ENCODE data around the gene STRADB.
A peak's percentile ranks its signal among the peaks of the same experiment; 100 is the strongest.
"Not testable (repeated sequence)": the region's sequence is repeated elsewhere in the genome, so short reads cannot be mapped to it uniquely, and the experiment has no call there.

The STRADB gene, protein sequence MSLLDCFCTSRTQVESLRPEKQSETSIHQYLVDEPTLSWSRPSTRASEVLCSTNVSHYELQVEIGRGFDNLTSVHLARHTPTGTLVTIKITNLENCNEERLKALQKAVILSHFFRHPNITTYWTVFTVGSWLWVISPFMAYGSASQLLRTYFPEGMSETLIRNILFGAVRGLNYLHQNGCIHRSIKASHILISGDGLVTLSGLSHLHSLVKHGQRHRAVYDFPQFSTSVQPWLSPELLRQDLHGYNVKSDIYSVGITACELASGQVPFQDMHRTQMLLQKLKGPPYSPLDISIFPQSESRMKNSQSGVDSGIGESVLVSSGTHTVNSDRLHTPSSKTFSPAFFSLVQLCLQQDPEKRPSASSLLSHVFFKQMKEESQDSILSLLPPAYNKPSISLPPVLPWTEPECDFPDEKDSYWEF

DNA sequence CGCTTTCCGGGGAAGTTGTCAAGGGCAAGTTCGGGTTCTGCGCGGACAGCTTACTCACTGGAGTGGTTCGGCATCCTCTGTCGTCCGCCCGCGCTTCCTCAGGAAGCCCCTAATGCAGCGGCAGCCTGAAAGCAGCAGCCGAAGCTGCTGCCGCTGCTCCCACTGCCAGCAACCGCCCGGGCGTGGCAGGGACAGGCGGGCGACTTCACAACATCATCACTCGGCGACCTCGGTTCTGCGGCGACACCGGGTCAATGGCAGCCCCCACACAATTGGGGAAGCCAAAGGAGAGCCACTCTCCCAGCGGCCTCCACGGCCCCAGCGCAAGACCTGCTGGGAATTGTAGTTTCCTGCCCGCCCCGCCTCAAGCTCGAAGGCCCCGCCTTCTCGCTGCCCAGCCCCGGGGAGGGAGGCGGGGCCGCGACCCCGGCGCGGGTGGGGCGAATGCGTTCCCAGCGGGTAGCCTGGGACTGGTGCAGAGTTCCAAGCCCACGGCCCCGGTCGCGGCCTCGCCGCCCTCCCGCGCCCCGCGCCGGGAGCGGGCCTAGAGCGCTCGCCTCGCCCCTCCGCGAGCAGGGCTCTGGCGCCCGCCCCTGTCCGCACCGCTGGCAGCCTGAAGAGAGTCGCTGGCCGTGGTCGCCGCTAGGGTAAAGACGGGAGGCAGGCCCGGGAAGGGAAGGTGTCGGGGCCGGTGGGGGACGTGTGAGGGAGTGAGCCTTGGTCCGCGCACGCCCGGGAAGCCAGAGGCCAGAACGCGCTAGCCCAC lies at the start of gene STRADB, which contains the start of gene TRAK2:
Gene STRADB, plus strand, starts transcription at position 449 of the 766 bp plus-strand sequence. CDS start 3,101 bp downstream, outside the sequence.
Gene TRAK2, minus strand, starts transcription at position 167 of the 766 bp plus-strand sequence. CDS start 30,951 bp downstream, outside the sequence.
- peak; percentile 97 for DNase-seq

DNA sequence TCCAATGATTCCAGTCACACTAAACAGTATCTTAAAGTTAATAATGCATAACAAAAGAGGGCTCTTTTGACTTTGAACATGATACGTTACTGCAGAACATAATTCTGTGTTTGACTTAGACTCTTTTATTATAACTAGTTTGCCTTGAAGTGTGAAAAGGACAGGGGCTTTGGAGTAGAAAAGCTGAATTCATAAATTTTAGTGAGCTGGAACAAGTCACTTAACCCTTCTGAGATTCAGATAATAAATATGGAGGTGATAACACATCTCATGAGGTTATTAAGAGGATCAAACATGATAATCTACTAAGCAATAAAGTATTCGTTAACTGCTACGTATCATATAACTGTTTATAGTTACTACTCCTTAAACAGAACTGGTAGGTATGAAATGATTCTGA lies 49.7 kb upstream of the STRADB start:
- DNase-seq = no peak

DNA sequence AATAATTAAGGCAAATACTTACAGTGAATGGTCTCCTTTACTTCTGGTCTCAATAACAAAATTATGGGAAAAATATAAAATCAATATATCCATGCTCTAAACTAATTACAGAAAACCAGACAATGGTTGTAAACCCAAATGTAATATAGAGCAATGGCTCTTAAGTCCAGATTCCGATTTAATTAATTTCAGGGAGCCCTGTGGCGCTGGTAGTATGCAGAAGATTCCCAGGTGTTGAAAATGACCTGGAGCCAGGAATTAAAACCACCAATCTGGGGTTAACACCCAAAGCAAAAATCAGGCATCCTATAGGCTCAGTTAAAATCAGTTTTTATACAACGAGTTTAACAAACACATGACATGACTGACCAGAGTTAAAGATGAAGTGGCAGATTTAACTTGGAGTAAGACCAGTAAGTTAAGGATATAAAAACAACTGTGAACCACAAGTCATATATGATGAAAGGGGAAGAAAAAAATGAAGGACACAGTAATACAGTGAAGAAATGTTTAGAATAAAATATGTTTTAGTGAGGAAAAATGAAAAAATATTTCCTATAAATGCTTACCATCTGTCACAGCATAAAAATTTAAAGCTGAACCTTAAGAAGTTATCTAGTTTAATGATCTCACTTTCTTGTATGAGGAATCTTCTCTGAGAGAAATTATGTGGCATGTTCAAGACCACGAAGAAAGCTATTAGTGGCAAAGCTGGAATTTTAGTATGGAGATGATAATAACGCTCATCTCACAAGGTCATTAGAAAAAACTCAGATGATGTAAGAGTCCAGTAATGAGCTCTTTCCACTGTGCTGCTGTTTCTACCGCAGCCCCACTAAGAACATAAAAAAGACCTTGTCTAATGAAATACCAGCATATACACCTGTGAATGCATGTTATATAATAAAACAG lies 48.6 kb upstream of the STRADB start:
- DNase-seq = no peak

DNA sequence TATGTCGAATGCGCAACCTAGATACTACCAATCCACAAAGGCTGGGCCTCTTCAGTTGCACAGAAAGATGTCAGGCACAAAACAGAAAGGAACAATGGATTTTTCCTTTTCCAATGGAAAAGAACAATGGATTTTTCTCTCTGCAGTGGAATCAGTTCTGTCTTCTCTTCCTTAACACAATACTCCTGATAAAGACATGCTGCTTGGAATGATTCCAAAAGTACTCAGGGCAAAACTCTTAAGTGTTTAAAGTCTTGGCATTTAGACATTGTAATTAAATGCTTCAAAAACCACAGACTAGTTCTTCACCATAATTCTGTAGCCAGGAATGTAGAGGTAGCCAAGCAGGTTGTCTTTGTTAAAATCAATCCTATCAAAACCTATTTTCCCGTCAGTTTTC lies 47.7 kb upstream of the STRADB start:
- DNase-seq = no peak

DNA sequence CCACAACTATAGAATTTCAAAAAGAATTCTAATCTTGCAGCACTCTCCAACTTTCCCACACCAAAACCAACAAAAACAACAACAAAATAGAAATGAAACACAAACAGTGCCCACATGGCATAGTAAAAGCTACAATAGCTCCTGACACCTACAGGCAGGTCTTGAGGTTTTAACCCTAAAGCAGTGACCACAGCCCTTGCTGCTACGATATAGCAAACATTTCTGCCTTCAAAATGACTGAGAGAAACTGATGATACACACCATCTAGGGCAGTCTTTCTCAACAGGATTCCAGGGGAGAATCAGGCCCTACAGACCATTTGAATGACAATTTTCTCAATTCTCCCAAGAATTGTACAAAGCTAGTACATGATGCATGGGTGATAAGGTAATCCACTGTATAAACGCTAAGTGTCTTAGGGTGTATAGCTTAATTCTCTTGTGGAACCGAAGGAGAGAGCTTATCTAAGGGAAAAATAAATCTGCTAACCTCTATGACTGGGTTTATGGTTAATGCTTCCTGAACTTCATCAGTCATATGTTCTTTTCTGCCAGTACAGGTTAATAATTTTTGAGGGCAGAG lies 46.8 kb upstream of the STRADB start:
- no peak for DNase-seq

DNA sequence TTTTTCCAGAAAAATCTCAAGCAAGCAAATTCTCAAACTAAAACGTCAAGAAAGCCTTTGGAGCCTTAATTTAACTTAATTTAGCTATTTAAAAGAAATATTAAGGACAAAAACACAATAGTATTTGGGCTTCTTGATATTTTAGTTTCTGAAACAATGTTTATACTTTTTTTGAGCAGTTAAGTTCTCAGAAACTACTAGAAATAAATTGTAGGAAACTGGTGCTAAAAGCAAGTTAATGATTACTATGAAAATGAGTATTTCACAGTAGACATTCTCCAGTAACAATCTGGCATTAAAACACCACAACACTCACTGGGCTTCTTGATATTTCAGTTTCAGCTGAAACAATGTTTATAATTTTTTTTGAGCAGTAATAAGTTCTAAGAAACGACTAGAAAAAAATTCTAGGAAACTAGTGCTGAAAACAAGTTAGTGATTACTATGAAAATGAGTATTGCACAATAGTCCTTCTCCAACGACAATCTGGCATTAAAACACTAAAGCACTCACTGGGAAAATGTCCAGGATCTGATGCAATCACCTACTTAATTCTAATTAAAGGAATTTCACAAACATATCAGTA lies 45.4 kb upstream of the STRADB start:
- no peak for DNase-seq

DNA sequence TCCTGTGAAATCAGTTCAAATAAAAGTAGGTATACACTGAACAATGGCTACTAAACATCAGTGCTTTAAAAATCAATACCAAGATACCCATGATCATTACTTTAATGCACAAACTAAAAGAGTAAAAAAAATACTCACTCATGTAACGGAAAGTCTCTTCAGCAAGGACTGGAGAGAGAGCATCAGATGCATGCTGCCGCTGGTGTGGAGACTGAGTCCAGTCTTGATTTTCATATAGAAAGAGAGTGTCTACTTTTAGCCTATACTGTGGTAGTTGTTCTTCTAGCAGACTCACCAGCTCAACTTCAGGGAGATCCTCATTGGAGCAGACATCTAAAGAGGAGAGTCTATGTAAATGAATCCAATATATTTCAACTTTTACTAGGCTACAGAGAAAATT lies 44.3 kb upstream of the STRADB start:
- DNase-seq = no peak

DNA sequence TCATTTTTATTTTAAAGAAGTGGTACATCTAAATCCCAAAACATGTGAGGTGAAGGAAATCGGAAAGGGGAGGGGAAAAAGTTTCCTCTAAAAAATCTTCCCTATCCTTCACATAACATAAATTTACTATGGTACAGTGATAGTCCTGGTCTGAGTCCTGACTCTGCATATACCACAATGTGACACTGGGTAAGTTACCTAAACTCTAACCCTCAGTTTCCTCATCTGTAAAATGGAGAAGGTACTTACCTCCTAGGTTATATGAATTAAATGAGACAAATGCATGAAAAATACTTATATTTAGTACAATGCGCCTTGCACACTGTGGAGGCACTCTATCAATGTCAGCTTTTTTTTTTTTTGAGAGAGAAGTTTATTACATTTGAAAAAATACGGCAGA lies 42.6 kb upstream of the STRADB start:
- DNase-seq = no peak

DNA sequence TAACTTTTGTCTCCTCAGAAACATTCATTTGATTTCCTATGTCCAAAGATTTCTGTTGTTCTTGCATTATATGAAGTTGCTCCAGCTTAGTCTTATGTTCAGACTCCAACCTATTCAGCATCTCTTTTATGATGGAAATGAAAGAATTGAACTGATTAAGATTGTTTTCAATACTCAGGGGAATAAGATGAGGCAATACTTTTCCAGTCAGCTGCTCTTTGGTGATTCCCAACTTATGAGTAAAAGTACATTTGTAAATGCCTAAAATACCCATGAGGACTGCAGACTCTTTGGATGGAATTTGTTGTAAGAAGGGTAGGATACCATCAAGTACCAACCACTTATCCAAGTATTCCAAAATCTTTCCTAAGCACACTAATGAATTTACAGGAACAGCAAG lies 40.1 kb upstream of the STRADB start:
- no peak for DNase-seq

DNA sequence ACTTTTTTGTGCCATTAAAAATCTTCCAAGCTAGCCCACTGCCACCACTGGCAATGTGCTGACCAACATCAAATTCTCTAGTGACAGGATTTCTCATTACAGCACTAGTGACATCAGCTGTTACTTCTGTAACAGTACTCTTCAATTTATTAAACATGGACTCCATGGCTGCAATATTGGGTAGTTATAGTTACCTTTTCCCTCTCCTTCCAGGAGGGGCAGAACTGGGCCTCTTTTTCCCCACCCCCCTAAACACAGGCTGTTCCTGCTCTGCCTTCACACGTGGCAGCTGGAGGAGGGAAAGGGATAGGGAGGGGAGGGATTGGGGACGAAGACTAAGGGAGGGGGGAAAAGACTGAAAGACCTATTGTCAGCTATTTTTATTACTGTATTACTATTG lies 38.4 kb upstream of the STRADB start:
- DNase-seq = no peak

DNA sequence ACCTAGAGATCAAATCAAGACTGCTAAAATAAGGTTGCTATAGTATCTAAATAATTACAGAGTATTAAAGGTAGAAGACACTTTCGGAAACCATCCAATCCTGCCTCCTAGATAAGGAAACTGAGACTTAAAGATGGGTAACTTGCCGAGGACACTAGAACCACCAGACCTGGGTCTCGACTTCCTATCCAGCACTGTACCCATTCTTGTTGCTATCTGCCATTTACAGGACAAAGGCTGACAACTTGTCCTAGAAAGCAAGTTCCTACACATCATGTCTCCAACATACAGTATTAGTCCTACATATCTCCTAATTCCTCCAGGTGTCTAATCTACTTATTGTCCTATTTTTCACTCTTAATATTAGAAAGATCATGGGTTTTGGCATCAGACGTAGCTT lies 38.0 kb upstream of the STRADB start:
- DNase-seq = no peak

DNA sequence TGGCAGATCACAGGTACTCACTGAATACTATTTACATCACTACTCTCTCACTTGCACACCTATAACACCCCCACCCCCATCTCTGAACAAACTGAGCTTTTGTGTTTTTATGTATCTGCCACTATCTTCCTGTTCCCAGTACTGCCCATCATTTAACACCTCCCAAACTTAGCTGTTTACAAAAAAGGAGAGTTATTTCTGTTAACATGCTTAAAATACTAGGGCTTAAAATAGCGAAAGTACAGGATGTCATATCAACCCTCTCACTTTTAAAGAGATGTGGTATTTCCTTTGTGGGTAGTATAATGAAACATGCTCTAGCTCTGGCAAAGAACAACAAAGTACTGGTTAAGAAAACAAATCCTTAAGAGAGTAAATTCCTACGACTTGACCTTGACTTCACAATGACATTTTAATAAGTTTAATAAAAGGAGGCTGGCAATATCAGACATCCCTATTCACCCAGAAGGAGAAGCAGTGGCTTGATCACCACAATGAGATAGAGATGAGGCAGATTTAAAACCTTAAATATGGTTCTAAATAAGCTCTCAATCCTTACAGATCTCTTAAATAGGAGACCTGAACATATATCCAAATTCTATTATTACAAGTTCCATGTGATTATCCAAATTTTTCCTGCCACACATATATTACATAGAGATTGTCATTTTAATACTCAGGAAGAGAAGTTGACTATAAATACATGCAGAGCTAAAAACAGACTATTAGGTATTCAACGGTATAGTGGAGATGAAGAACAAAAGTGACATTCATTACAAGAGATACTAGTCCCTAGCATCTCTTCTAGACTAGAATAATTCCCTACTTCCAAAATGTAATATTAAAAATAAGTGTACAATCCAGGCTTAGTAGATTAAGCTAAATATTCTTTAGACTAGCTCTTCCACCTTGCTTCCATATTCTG lies 37.2 kb upstream of the STRADB start:
- peak in 1 of 2 donors; percentile 55 for DNase-seq

DNA sequence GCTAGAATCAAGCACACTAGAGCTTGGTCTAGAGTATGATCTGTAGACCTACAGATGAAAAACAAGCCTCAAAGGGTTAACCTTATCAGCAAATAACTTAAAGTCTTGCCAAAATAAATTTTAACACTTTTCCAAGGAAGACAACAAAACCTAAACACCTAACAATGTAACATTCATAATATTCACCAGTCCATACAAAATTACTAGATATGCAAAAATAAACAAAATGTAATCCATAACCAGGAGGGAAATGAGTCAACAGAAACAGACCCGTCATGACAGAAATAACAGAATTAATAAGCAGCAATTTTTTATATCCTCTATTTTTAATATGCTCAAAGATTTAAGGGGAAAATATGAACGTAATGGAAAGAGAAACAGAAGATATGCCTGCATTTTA lies 36.4 kb upstream of the STRADB start:
- no peak for DNase-seq

DNA sequence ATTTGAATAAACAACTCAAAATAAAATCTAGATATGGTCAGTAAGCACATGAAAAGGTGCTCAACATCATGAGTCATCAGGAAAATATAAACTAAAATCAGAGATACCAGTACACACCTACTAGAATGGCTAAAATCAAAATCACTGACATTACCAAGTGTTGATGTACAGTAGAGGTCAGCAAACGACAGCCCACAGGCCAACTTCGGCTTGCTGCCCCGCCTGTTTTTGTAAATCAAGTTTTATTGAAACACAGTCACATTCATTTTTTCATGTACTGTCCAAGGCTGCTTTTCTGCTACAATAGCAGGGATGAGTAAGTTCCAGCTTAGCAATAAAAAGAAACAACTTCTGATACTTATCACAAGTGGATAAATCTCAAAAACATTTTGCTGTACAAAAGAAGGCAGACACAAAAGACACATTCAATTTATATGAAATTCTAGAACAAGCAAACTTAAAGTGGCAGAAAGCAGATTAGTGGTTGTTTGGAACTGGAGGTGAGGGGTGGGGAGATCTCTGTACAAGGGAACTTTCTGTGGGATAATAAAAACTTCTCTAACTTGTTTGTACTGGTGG lies 32.4 kb upstream of the STRADB start:
- peak in 1 of 2 donors; percentile 15 for DNase-seq

DNA sequence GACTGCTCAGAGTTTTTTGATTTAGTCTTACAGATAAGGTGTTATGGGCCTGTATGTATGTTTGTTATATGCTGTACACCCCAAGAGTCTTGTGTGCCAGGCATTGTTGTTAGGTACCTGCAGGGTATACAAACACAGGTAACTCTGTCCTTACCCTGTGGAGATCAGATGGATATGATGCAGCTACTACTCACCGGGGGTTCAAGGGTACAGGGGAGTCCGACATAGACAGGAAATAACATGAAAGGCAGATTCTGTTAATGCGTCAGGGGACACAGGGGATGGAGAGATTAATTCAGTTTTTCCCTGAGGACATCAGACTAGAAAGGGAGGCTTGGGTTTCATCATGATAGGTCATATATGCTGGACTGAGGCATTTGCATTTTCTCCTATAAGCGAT lies 31.6 kb upstream of the STRADB start:
- DNase-seq = peak in 1 of 2 donors; percentile 14

DNA sequence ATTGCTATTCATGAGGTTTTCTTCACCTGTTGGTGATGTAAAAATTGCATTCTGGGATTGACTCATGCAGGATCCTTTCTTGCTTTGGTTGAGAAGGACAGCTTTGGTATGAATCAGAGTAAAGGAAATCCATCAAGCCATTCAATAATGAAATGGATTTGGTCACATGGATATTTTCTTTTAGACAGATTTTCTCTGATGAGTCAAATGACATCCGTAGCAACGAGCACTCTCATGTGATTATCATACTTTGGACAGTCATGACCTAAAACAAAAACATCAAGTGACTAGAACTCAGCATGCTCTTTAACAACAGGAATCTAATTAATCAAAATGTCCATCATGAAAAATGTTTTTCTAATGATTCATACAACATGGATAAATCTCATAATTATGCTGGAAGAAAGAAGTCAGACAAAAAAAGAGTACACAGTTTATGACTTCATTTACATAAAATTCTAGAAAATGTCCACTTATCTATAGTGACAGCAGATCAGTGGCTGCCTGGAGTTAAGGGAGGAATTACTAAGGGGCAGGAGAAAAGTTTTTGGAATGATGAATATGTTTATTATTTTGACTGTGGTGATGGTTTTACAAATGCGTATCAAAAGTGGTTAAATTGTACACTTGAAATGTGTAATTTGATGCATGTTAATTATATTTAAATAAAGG lies 31.0 kb upstream of the STRADB start:
- DNase-seq = no peak

DNA sequence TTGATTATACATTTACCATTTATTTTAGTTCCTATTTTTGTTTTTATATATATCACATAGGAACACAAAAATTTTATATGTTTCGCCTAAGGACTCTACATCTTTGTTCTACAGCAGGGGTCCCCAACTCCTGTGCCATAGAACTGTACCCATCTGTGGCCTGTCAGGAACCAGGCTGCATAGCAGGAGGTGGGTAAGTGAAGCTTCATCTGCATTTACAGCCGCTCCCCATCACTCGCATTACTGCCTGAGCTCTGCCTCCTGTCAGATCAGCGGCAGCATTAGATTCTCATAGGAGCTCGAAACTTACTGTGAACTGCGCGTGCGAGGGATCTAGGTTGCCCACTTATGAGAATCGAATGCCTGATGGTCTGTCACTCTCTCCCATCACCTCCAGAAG lies 25.6 kb upstream of the STRADB start:
- DNase-seq = no peak

DNA sequence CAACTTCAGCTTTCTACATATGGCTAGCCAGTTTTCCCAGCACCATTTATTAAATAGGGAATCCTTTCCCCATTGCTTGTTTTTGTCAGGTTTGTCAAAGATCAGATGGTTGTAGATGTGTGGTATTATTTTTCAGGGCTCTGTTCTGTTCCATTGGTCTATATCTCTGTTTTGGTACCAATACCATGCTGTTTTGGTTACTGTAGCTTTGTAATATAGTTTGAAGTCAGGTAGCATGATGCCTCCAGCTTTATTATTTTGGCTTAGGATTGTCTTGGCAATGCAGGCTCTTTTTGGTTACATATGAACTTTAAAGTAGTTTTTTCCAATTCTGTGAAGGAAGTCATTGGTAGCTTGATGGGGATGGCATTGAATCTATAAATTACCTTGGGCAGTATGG lies 23.2 kb upstream of the STRADB start:
- not testable (repeated sequence) for DNase-seq

DNA sequence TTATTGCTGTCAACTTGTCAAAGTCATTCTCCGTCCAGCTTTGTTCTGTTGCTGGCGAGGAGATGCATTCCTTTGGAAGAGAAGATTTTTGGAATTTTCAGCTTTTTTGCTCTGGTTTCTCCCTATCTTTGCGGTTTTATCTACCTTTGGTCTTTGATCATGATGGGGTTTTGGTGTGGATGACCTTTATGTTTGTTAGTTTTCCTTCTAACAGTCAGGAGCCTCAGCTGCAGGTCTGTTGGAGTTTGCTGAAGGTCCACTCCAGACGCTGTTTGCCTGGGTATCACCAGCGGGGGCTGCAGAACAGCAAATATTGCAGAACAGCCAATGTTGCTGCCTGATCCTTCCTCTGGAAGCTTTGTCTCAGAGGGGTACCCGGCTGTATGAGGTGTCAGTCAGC lies 21.7 kb upstream of the STRADB start:
- not testable (repeated sequence) for DNase-seq

DNA sequence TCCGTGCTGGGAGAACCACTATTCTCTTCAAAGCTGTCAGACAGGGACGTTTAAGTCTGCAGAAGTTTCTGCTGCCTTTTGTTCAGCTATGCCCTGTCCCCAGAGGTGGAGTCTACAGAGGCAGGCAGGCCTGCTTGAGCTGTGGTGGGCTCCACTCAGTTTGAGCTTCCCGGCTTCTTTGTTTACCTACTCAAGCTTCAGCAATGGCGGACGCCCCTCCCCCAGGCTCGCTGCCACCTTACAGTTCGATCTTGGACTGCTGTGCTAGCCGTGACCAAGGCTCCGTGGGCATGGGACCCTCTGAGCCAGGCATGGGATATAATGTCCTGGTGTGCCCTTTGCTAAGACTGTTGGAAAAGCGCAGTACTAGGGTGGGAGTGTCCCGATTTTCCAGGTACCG lies 21.2 kb upstream of the STRADB start:
- DNase-seq = not testable (repeated sequence)

Measured in CD4-positive, alpha-beta T cell treated with Interleukin-4 for 1 hour (primary cell).